T-cell (primary cell): ENCODE measurements around the gene SLC6A16. TPM values are rescaled to one million over a fixed set of nuclear protein-coding genes. Genes with fewer than 3 reads are reported as not detected.

Source experiments
- ATAC-seq, 4 experiments: fragments of 200-7000 bp in 3 of 4; fragments of 150-1000 bp in 1 of 4; cut with Tn5 transposase; replicated peaks in 1 of 4; 1 replicate in 3 of 4; 2 replicates in 1 of 4; pipeline ENCODE4 v1.10.0; 2021; ENCODE audit warnings: moderate library complexity in 3 of 4, mild to moderate bottlenecking in 2 of 4, moderate number of reproducible peaks in 1 of 4
- CTCF ChIA-PET, 2 donors: fragments of 300-600 bp; sonication (Branson Sonifier 250); formaldehyde crosslinking; loops; one replicate each; lab custom pipeline; 2022; ENCODE audit warnings: antibody characterized with exemption in 2 of 2; lab: Charles Lee
- POLR2A ChIA-PET, 2 donors: fragments of 300-600 bp; sonication (Branson Sonifier 250); formaldehyde crosslinking; loops; one replicate each; lab custom pipeline; 2022; ENCODE audit warnings: antibody characterized with exemption in 2 of 2; lab: Charles Lee
- DNase-seq, 35 experiments: peaks; one replicate each; pipeline versions ENCODE4 v3.0.0 to v3.0.0-alpha.2; 2013 to 2023
- H3K27ac ChIP-seq: one replicate; pipeline ENCODE4 v1.5.1; 2013; ENCODE audit warnings: low read length
- H3K27me3 ChIP-seq, 2 experiments: replicated peaks in 1 of 2; 1 replicate in 1 of 2; 2 replicates in 1 of 2; pipeline versions ENCODE4 v1.6.1 to v1.7.0; 2013; ENCODE audit warnings: low read length in 1 of 2, mixed read lengths in 1 of 2; ENCODE audit not compliant: control insufficient read depth in 2 of 2, insufficient read depth in 2 of 2; ENCODE audit errors: extremely low read depth in 1 of 2
- H3K36me3 ChIP-seq, 2 donors: 1 replicate in 1 of 2; 2 replicates in 1 of 2; pipeline versions ENCODE4 v1.6.1 to v1.7.0; 2013; ENCODE audit warnings: low read length in 1 of 2; ENCODE audit not compliant: control insufficient read depth in 2 of 2, insufficient read depth in 1 of 2; ENCODE audit errors: extremely low read depth in 1 of 2
- H3K4me1 ChIP-seq, 2 experiments: 1 replicate in 1 of 2; 2 replicates in 1 of 2; pipeline versions ENCODE4 v1.6.1 to v1.7.0; 2013; ENCODE audit warnings: low read length in 2 of 2, mixed read lengths in 1 of 2; ENCODE audit not compliant: insufficient read depth in 2 of 2, control insufficient read depth in 1 of 2; ENCODE audit errors: extremely low read depth in 1 of 2
- H3K4me3 ChIP-seq, 2 donors: 1 replicate in 1 of 2; 2 replicates in 1 of 2; pipeline versions ENCODE4 v1.5.1 to v1.7.0; 2013; ENCODE audit warnings: mild to moderate bottlenecking in 2 of 2, low read length in 1 of 2, moderate library complexity in 1 of 2; ENCODE audit not compliant: control insufficient read depth in 1 of 2; ENCODE audit errors: extremely low read depth in 1 of 2
- H3K9me3 ChIP-seq: 2 replicates; pipeline ENCODE4 v1.7.0; 2013
- H3K27ac Mint-ChIP-seq, 2 donors: one replicate each; pipeline ENCODE4 v1.8.0; 2020 to 2021; ENCODE audit warnings: mild to moderate bottlenecking in 2 of 2, mixed read lengths in 2 of 2
- H3K27me3 Mint-ChIP-seq, 2 donors: one replicate each; pipeline ENCODE4 v1.8.0; 2021 to 2022; ENCODE audit warnings: mixed read lengths in 2 of 2
- H3K36me3 Mint-ChIP-seq: one replicate; pipeline ENCODE4 v1.8.0; 2021; ENCODE audit warnings: mixed read lengths
- H3K4me1 Mint-ChIP-seq, 3 donors: one replicate each; pipeline ENCODE4 v1.8.0; 2020 to 2022; ENCODE audit warnings: mixed read lengths in 3 of 3, mild to moderate bottlenecking in 1 of 3
- H3K4me3 Mint-ChIP-seq, 3 donors: one replicate each; pipeline ENCODE4 v1.8.0; 2020 to 2022; ENCODE audit warnings: mild to moderate bottlenecking in 3 of 3, mixed read lengths in 3 of 3, moderate library complexity in 3 of 3
- H3K9me3 Mint-ChIP-seq, 3 donors: one replicate each; pipeline ENCODE4 v1.8.0; 2020 to 2022; ENCODE audit warnings: mixed read lengths in 3 of 3
- WGBS: methylation state at CpG from one replicate; pipeline ENCODE4 v1.1.5; 2013; ENCODE audit warnings: missing lambda C conversion rate; ENCODE audit not compliant: insufficient coverage; 5-methylcytosine and 5-hydroxymethylcytosine counted together
- total RNA-seq, 35 experiments: library from RNA in 6 of 35; stranded (reverse) in 6 of 35; fragments of 120-200 nt in 1 of 35; gene quantifications; one replicate each; pipeline versions ENCODE4 v1.2.1 to v1.2.4 and lab custom pipeline; 2013 to 2026

The SLC6A16 gene
- total RNA-seq, 5 donors from 2014 or later (not counting 1 experiment from before 2014, with no cell fraction given): 5.4 to 8.1 (median 6.4) TPM

- peak within 1 kb of the TSS; percentile 3 to 15 for H3K4me3 ChIP-seq
- CTCF ChIA-PET: interaction anchor here in 1 of 2 donors (0.7 kb wide), 1 partner anchor 28 kb away, joined by 6 read pairs; no protein-coding TSS in a partner anchor
- Mint-ChIP-seq H3K27ac (no peak within 1 kb of the TSS), H3K36me3 (no peaks in the 10 kb centered on the region), H3K4me3 (peak within 1 kb of the TSS in 2 of 3 donors; percentile 16 to 25), H3K27me3 (peaks cover 5 to 29% of the 10 kb centered on the region in 2 donors), H3K9me3 (no peaks in the 10 kb centered on the region), H3K4me1 (peaks cover 7 to 21% (median 13%) of the 10 kb centered on the region in 3 donors)
- no peak within 1 kb of the TSS for H3K27ac ChIP-seq
- DNase-seq: peak; percentile 22 to 72 (median 45)
- H3K27me3 ChIP-seq: peaks cover 3 to 79% of the 10 kb centered on the region in 2 experiments
- H3K4me1 ChIP-seq: peaks cover 7 to 35% of the 10 kb centered on the region in 2 experiments
- peak; percentile 71 to 82 (median 72) for ATAC-seq
- H3K36me3 ChIP-seq: no peaks in the 10 kb centered on the region
- H3K9me3 ChIP-seq: no peaks in the 10 kb centered on the region
- 1% methylated on average over 43 of the region's 46 CpGs for WGBS
- POLR2A ChIA-PET: no interaction called here
Observed at GRCh38 chr19:49363268-49364082, 38.5 kb upstream of the SLC6A16 start, which contains the start of gene DKKL1. Gene DKKL1, plus strand, starts transcription at chr19:49363877. Its CDS starts 122 bp downstream, at chr19:49363999.

- 5% methylated on average over 13 of the region's 14 CpGs for WGBS
- peaks cover 5 to 29% of the 10 kb centered on the region in 2 donors for H3K27me3 Mint-ChIP-seq
Observed at GRCh38 chr19:49362929-49363267, 37.9 kb upstream of the SLC6A16 start.

GRCh38 chr19:49362048-49362928 lies 37.3 kb upstream of the SLC6A16 start, which contains the start of gene TEAD2:
Gene TEAD2, minus strand, starts transcription at chr19:49362416. Its CDS starts 2,341 bp downstream, at chr19:49360075.
- peak in 3 of 35 experiments; percentile 25 to 34 (median 29) for DNase-seq
- Histone ChIP-seq H3K4me3 (peak within 1 kb of the TSS; percentile 5 to 27), H3K27ac (no peak within 1 kb of the TSS), H3K36me3 (no peaks in the 10 kb centered on the region), H3K9me3 (no peaks in the 10 kb centered on the region), H3K4me1 (peaks cover 7 to 35% of the 10 kb centered on the region in 2 experiments), H3K27me3 (peaks cover 3 to 72% of the 10 kb centered on the region in 2 experiments)
- Mint-ChIP-seq H3K27ac (no peak within 1 kb of the TSS), H3K4me1 (peaks cover 7 to 22% (median 13%) of the 10 kb centered on the region in 3 donors), H3K36me3 (no peaks in the 10 kb centered on the region), H3K9me3 (no peaks in the 10 kb centered on the region), H3K27me3 (peaks cover 5 to 29% of the 10 kb centered on the region in 2 donors), H3K4me3 (no peak within 1 kb of the TSS)
- CTCF ChIA-PET: no interaction called here
- peak; percentile 9 to 33 (median 28) for ATAC-seq
- POLR2A ChIA-PET: no interaction called here
- WGBS: 3% methylated on average over 27 of the region's 52 CpGs

More at GRCh38 chr19:49362929-49363267, 37.9 kb upstream of the SLC6A16 start:
- Histone ChIP-seq H3K27ac (no peak overlapping the region), H3K27me3 (peaks cover 3 to 75% of the 10 kb centered on the region in 2 experiments), H3K4me1 (peaks cover 7 to 35% of the 10 kb centered on the region in 2 experiments), H3K9me3 (no peaks in the 10 kb centered on the region), H3K4me3 (peak overlapping the region; percentile 3 to 15), H3K36me3 (no peaks in the 10 kb centered on the region)
- no peak overlapping the region for H3K27ac Mint-ChIP-seq
- H3K9me3 Mint-ChIP-seq: no peaks in the 10 kb centered on the region
- H3K4me1 Mint-ChIP-seq: peaks cover 7 to 21% (median 13%) of the 10 kb centered on the region in 3 donors
- no peaks in the 10 kb centered on the region for H3K36me3 Mint-ChIP-seq
- DNase-seq: peak in 3 of 35 experiments; percentile 27 to 35 (median 34)
- POLR2A ChIA-PET: no interaction called here
- peak in 1 of 4 experiments; percentile 37 for ATAC-seq
- CTCF ChIA-PET: no interaction called here
- no peak overlapping the region for H3K4me3 Mint-ChIP-seq

- Mint-ChIP-seq H3K27ac (no peak overlapping the region), H3K36me3 (no peaks in the 10 kb centered on the region), H3K9me3 (no peaks in the 10 kb centered on the region), H3K27me3 (peaks cover 5 to 31% of the 10 kb centered on the region in 2 donors), H3K4me1 (peaks cover 7 to 29% (median 13%) of the 10 kb centered on the region in 3 donors), H3K4me3 (no peak overlapping the region)
- Histone ChIP-seq H3K4me1 (peaks cover 7 to 35% of the 10 kb centered on the region in 2 experiments), H3K27me3 (peaks cover 3 to 73% of the 10 kb centered on the region in 2 experiments), H3K27ac (no peak overlapping the region), H3K4me3 (peak overlapping the region in 1 of 2 donors; percentile 27), H3K36me3 (no peaks in the 10 kb centered on the region), H3K9me3 (no peaks in the 10 kb centered on the region)
- no peak for ATAC-seq
- CTCF ChIA-PET: no interaction called here
- no peak for DNase-seq
- 11% methylated on average over 23 of the region's 27 CpGs for whole genome bisulfite sequencing
- POLR2A ChIA-PET: no interaction called here
Observed at GRCh38 chr19:49361438-49362047, 36.6 kb upstream of the SLC6A16 start.

- no peak for DNase-seq
- CTCF ChIA-PET: no interaction called here
- H3K27me3 ChIP-seq: peaks cover 3 to 76% of the 10 kb centered on the region in 2 experiments
- WGBS: 78% methylated on average over 6 of the region's 17 CpGs
- H3K27me3 Mint-ChIP-seq: peaks cover 6 to 36% of the 10 kb centered on the region in 2 donors
- no peaks in the 10 kb centered on the region for H3K9me3 Mint-ChIP-seq
- peaks cover 14 to 37% (median 24%) of the 10 kb centered on the region in 3 donors for H3K4me1 Mint-ChIP-seq
- no peaks in the 10 kb centered on the region for H3K36me3 ChIP-seq
- H3K27ac Mint-ChIP-seq: no peak overlapping the region
- H3K9me3 ChIP-seq: no peaks in the 10 kb centered on the region
- no peak for ATAC-seq
- POLR2A ChIA-PET: no interaction called here
- H3K4me1 ChIP-seq: peaks cover 9 to 42% of the 10 kb centered on the region in 2 experiments
- H3K36me3 Mint-ChIP-seq: no peaks in the 10 kb centered on the region
- H3K27ac ChIP-seq: no peak overlapping the region
- H3K4me3 ChIP-seq: no peak overlapping the region
- peak overlapping the region in 1 of 3 donors; percentile 32 for H3K4me3 Mint-ChIP-seq
Observed at GRCh38 chr19:49359851-49360820, 35.1 kb upstream of the SLC6A16 start.
